Breast epithelium (tissue), 4 donors: ENCODE measurements around the gene FMC1. TPM values are rescaled to one million over a fixed set of nuclear protein-coding genes. Genes with fewer than 3 reads are reported as not detected.

Source experiments
- DNase-seq, 2 donors: peaks; one replicate each; pipeline ENCODE4 v3.0.0-alpha.2; 2019; ENCODE audit warnings: low spot score in 2 of 2
- H3K27ac ChIP-seq, 2 donors: fragments of 200-600 bp; sonication (generic) in 1 of 2; one replicate each; pipeline ENCODE4 v1.5.1; 2016 to 2019; ENCODE audit warnings: mild to moderate bottlenecking in 1 of 2
- H3K27me3 ChIP-seq, 2 donors: fragments of 200-600 bp; sonication (generic) in 1 of 2; one replicate each; pipeline versions ENCODE4 v1.5.1 to v1.6.0; 2017 to 2019; ENCODE audit warnings: control low read depth in 1 of 2, mild to moderate bottlenecking in 1 of 2
- H3K36me3 ChIP-seq: fragments of 200-600 bp; one replicate; pipeline ENCODE4 v1.5.1; 2019
- H3K4me1 ChIP-seq, 2 donors: fragments of 200-600 bp; sonication (generic); one replicate each; pipeline ENCODE4 v1.5.1; 2016 to 2019; ENCODE audit warnings: control low read depth in 1 of 2
- H3K4me3 ChIP-seq, 3 donors: fragments of 200-600 bp; sonication (generic); 1 replicate in 2 of 3; 2 replicates in 1 of 3; pipeline ENCODE4 v1.5.1; 2016 to 2019; ENCODE audit warnings: mild to moderate bottlenecking in 3 of 3, moderate library complexity in 2 of 3
- H3K9me3 ChIP-seq, 2 donors: fragments of 200-600 bp; sonication (generic) in 1 of 2; one replicate each; pipeline ENCODE4 v1.5.1; 2016 to 2019; ENCODE audit warnings: control low read depth in 1 of 2
- CTCF ChIP-seq, 3 donors: fragments of 450-650 bp; IDR thresholded peaks; one replicate each; pipeline ENCODE4 v1.5.1; 2016 to 2017; ENCODE audit warnings: antibody characterized with exemption in 3 of 3, mild to moderate bottlenecking in 3 of 3, moderate library complexity in 3 of 3
- POLR2A ChIP-seq: fragments of 450-650 bp; IDR thresholded peaks from one replicate; pipeline ENCODE4 v1.6.1; 2016; ENCODE audit warnings: antibody characterized with exemption, mild to moderate bottlenecking, moderate library complexity
- POLR2AphosphoS5 ChIP-seq, 3 donors: sonication (generic); formaldehyde crosslinking; IDR thresholded peaks; one replicate each; pipeline ENCODE4 v1.6.1; 2017; ENCODE audit warnings: antibody characterized with exemption in 3 of 3
- intact Hi-C: fragments of 100-400 bp; cut with DNase I; formaldehyde crosslinking; loops from one replicate; pipeline ENCODE4 v1.15.1; 2023; ENCODE audit warnings: low total_unique reads
- total RNA-seq, 3 donors: library from RNA; depleted of rRNA; stranded (reverse); fragments of >200 nt; gene quantifications; one replicate each; pipeline ENCODE4 v1.1.0, GENCODE V29; 2016

The FMC1 gene
- total RNA-seq, 3 donors from 2014 or later, result 12.5 to 13.9 (median 13.5) TPM

- Histone ChIP-seq H3K36me3 (no peaks in the 10 kb centered on the region), H3K27ac (no peak overlapping the region), H3K9me3 (no peaks in the 10 kb centered on the region), H3K4me3 (no peak overlapping the region), H3K4me1 (no peaks in the 10 kb centered on the region), H3K27me3 (no peaks in the 10 kb centered on the region)
- no peak for DNase-seq
- intact Hi-C loops, result no loop called here
- TF ChIP-seq POLR2A, result no peak
- no peak for TF ChIP-seq POLR2AphosphoS5 (IDR thresholded peaks at IDR 0.05)
- no peak for TF ChIP-seq CTCF (IDR thresholded peaks at IDR 0.05)
Measured at GRCh38 chr7:139389774-139390173, 48.6 kb downstream of the FMC1 start.

GRCh38 chr7:139393621-139394211 lies 52.6 kb downstream of the FMC1 start:
- Histone ChIP-seq H3K36me3 (no peaks in the 10 kb centered on the region), H3K27me3 (no peaks in the 10 kb centered on the region), H3K4me3 (no peak overlapping the region), H3K4me1 (no peaks in the 10 kb centered on the region), H3K9me3 (no peaks in the 10 kb centered on the region), H3K27ac (no peak overlapping the region)
- intact Hi-C loops, result no loop called here
- TF ChIP-seq CTCF (IDR thresholded peaks at IDR 0.05) (no peak), POLR2AphosphoS5 (IDR thresholded peaks at IDR 0.05) (no peak), POLR2A (no peak)
- no peak for DNase-seq

- no peaks in the 10 kb centered on the region for H3K9me3 ChIP-seq
- no peak overlapping the region for H3K27ac ChIP-seq
- no peaks in the 10 kb centered on the region for H3K36me3 ChIP-seq
- no peak overlapping the region for H3K4me3 ChIP-seq
- DNase-seq, result no peak
- no peaks in the 10 kb centered on the region for H3K27me3 ChIP-seq
- H3K4me1 ChIP-seq, result no peaks in the 10 kb centered on the region
- no peak for TF ChIP-seq CTCF (IDR thresholded peaks at IDR 0.05)
- intact Hi-C loops, result no loop called here
Measured at GRCh38 chr7:139394540-139394939, 53.4 kb downstream of the FMC1 start.

Other genes starting within 250 kb of the FMC1 start
- gene ZC3HAV1, start 231.6 kb upstream of the FMC1 start, total RNA-seq, result 10 to 100 TPM; 22.1 to 41.3 (median 37.7) TPM
- gene UBN2, start 110.1 kb upstream of the FMC1 start, total RNA-seq, result 10 to 100 TPM; 12.8 to 26.8 (median 20.0) TPM
- gene LUC7L2, start 18.6 kb downstream of the FMC1 start, total RNA-seq, result 100 to 1,000 TPM in 1 of 3 donors, 10 to 100 TPM in 2; 77.3 to 108 (median 89.8) TPM
- 1 to 10 TPM in 1 of 3 donors, under 1 TPM in 2; 0.33 to 1.3 (median 0.48) TPM for gene KLRG2, start 142.3 kb downstream of the FMC1 start, total RNA-seq
- not detected for gene CLEC2L, start 182.3 kb downstream of the FMC1 start, total RNA-seq